Esophagus squamous epithelium (tissue), 4 donors: ENCODE results near the gene KRT12.

ENCODE experiments used
- POLR2A ChIP-seq, 4 donors: fragments of 450-650 bp; IDR thresholded peaks; one replicate each; pipeline ENCODE4 v1.6.1; 2017; ENCODE audit warnings: antibody characterized with exemption in 4 of 4, mild to moderate bottlenecking in 4 of 4, moderate library complexity in 3 of 4
- TF ChIP-seq, protein P1 (sequence below), 6 experiments: fragments of 450-650 bp in 4 of 6; fragments of 200-600 bp in 2 of 6; sonication (generic) in 2 of 6; IDR thresholded peaks; one replicate each; pipeline ENCODE4 v1.5.1; 2016 to 2019; ENCODE audit warnings: antibody characterized with exemption in 6 of 6, mild to moderate bottlenecking in 4 of 6, moderate library complexity in 4 of 6

DNA sequence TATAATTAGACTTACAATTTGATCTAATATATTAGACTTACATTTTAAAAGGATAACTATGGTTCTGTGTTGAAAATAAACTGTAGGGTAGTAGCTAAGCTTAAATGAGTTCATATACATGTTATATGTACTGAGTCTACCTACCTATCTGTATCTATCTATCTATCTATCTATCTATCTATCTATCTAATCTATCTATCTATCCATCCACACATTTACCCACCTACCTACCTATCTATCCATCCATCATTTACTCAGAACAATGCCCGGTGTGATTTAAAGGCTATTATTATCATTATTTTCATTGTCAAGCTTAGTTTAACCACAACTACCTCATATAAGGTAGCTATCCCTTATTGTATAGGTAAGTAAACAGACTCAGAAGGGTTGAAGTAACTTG lies 51.6 kb downstream of the KRT12 start:
- TF ChIP-seq, protein P1, sequence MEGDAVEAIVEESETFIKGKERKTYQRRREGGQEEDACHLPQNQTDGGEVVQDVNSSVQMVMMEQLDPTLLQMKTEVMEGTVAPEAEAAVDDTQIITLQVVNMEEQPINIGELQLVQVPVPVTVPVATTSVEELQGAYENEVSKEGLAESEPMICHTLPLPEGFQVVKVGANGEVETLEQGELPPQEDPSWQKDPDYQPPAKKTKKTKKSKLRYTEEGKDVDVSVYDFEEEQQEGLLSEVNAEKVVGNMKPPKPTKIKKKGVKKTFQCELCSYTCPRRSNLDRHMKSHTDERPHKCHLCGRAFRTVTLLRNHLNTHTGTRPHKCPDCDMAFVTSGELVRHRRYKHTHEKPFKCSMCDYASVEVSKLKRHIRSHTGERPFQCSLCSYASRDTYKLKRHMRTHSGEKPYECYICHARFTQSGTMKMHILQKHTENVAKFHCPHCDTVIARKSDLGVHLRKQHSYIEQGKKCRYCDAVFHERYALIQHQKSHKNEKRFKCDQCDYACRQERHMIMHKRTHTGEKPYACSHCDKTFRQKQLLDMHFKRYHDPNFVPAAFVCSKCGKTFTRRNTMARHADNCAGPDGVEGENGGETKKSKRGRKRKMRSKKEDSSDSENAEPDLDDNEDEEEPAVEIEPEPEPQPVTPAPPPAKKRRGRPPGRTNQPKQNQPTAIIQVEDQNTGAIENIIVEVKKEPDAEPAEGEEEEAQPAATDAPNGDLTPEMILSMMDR (IDR thresholded peaks at IDR 0.05): no peak
- no peak for TF ChIP-seq POLR2A (IDR thresholded peaks at IDR 0.05)
